GM19395 (cell line): Measurements from ENCODE around the gene BACE2.

Experiments
- ATAC-seq: cut with Tn5 transposase; IDR thresholded peaks from one replicate; pipeline ENCODE4 v1.9.1; 2021; ENCODE audit warnings: mild to moderate bottlenecking, moderate library complexity; ENCODE audit not compliant: unreplicated experiment

BACE2 gene

GRCh38 chr21:41147979-41148355 lies 20.0 kb upstream of the BACE2 start:
- no peak for ATAC-seq

- no peak for ATAC-seq
These were observed 19.2 kb upstream of the BACE2 start for GRCh38 chr21:41148798-41149197.

DNA sequence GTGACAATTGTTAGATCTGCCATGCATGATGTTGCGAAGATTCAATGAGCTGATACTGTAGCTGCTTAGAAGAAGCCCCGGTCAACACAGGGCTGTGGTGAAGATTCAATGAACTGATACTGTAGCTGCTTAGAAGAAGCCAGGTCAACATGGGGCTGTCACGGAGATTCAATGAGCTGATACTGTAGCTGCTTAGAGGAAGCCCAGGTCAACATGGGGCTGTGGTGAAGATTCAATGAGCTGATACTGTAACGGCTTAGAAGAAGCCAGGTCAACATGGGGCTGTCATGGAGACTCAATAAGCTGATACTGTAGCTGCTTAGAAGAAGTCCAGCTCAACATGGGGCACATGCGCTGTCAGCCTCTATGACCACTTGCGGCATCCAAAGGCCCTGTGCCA lies 18.8 kb upstream of the BACE2 start:
- ATAC-seq: no peak

- no peak for ATAC-seq
These were observed 15.8 kb upstream of the BACE2 start for GRCh38 chr21:41152147-41152546.

DNA sequence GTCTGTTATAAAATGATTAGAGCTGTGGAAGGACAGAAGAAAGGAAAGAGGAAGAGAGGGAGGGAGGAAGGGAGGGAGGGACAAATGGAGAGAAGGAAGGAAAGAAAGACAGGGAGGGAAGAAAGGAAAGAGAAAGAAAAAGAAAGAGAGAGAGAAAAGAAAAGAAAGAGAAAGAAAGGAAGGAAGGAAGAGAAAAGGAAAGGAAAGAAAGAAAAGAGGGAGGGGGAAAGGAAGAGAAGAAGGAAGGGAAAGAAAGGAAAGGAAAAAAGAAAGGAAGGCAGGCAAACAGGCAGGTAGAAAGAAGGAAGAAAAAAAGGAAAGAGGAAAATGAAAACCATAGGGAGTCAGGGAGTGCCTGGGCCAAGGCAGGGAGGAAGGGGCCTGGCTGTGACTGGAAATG lies 14.5 kb upstream of the BACE2 start:
- ATAC-seq: no peak

- no peak for ATAC-seq
These were observed 11.8 kb upstream of the BACE2 start for GRCh38 chr21:41156142-41156541.

DNA sequence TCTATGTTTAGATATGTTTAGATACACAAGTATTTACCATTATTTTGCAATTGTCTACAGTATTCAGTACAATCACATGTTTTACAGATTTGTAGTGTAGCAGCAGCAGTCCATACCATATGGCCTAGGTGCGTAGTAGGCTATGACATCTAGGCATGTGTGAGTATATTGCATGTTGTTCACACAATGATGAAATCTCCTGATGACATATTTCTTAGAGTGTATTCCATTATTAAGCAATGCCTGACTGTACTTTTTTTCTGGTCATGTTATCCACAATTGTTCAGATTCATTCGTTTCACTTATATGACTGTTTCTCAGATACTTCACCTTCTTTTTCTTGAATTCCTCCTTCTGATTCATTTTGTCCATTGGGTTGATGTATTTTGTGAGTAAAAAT lies 9.9 kb upstream of the BACE2 start:
- ATAC-seq: no peak

- ATAC-seq: no peak
These were observed 7.9 kb upstream of the BACE2 start for GRCh38 chr21:41160036-41160435.

GRCh38 chr21:41161428-41161827 lies 6.5 kb upstream of the BACE2 start:
- no peak for ATAC-seq

DNA sequence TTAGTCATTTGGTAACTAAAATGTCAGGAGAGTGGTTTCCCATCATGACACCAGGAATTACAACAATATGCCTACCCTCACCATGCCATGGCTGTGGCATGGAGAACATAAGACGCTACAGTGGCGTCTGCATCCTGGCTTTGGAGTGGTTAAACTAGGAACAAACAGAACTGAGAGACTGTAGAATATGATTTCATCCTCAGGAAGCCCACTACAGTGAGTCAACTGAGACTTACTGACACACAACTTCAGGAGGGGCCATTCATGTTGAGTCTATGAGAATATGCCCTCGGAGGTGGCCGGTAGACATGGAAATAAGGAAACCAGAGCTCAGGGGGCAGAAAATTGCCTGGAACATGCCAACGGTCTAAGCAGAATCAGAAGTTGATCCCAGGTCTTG lies 5.9 kb upstream of the BACE2 start:
- no peak for ATAC-seq

- ATAC-seq: no peak
These were observed 4.9 kb upstream of the BACE2 start for GRCh38 chr21:41163091-41163490.

DNA sequence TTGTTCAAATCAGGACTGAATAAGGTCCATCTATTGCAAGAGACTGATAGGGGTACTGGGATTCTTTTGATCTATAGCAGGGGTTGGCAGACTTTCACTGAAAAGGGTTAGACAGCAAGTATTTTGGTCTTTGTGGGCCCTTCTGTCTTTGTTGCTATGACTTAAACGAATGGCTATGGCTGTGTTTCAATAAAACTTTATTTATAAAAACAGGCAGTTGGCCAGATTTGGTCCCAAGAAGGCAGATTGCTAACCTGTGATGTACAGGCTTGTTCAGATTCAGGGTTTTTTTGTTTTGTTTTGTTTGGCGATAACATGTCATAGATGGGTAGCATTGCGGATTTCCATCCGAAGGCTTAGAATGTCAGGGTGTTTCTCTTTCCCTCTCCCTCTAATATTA lies 3.9 kb upstream of the BACE2 start:
- ATAC-seq: no peak

DNA sequence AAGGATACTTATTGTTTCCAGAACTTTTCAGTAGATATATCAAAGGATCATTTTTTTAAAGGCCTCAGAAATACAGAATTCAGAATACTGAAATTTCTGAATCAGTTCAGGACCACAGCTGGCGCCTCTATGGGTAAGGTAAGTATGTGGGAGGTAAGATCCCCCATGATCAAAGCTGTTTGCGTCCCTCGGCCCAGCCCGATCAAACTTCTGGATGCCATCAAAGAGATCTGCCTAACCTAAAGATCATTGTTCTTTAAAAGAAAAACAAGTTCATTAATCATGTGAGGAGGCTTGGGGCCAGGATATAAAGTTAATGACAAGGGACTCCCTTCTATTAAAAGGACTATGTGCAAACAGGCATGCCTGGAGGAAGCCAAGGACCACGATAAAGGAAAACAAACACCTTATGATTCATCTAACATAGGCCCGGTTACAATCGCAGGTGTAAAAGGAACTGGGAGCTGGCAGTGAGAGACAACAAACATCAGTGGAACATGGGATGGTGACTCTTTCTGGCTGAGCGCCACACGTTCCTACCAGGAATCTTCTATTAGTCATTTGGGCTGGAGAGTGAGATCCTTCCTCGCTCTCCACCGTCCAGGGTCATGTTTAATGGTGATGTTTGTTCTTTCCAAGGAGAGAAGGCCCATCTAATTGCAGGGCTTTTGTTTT lies 2.8 kb upstream of the BACE2 start:
- no peak for ATAC-seq

DNA sequence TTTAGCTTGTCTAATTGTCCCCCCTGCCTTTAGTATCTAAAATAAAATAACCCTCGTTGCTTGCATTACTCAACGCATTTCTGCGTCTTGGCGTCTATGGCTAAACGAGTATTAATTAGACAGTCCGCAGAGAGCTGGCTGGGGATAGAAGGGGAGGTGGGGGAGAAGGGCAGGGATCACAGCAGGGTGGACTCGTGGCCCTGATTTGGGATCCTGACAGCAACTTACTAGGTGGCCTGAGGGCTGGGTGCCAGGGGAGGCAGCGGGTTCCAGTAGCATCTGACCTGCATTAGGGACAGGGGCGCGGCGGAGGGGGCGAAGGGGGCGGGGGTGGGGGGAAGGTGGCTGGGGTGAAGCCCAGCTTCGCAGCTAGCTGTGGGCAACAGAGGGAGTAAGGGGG lies 1.1 kb upstream of the BACE2 start:
- no peak for ATAC-seq

DNA sequence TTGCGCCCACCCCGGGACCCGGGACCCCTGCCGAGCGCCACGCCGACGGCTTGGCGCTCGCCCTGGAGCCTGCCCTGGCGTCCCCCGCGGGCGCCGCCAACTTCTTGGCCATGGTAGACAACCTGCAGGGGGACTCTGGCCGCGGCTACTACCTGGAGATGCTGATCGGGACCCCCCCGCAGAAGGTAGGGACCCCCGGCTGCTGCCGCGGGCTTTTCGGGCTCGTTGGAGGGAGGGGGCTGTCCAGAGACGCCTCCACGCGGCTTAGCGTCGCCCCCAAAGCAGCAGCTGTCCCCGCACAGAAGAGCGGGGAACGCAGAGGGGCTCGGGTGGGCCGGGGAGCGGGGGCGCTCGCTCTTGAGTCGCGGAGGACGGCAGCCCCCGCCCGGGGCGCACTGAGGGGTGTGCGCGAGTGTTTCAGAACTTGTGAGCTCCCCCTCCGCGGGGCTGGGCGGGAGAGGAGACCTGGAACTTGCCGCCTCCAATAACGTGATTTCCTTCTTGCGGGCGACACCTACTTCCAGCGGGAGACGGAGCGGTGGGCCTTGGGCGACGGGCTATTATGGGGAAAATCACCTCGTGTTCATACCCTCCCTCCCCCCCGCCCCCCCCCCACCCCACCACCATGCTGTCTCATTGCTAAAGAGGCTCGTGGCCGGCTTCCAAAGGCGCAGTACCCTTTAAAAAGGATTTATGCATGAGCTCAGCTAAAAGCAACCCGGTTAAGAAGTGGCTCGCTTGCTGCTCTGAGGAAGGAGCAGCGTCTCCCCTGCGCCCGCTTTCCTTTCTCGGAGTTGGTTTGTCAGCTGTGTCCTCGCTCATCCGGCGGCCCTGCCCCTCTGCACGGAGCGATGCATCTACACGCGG lies 664 bp downstream of the BACE2 start:
- ATAC-seq: no peak

DNA sequence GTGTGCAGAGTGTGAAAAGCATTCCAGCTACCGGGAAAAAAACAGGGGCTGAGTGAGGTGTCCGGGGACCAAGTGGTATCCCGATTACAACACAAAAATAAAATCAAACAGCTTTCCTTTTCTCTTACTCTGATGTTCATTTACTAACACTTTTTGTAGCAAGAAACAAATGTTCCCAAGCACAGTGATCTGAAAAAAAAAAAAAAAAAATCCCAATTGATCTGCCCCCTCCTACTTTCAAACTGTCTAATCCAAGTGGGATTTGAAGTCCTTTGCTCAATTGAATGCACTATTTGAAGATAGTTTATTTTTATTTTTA lies 1.3 kb downstream of the BACE2 start:
- ATAC-seq: no peak

DNA sequence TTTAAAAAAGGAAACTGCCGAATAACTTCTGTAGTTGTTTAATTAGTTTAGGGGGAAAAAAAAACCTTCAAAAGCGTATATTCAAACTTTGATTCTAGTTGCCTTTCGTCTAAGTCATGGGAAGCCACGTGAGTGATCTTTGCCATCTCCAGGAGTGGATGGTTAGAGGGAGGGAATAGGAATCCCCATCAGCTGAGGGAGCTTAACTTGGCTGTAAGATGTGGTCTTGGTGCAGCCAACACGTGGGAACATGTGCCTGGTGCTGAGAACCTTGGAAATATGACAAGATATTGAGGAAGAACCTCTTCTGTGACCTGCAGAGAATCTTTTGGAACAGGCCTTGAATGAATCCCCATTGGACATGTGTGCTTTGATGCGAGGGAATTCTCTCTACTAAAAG lies 1.7 kb downstream of the BACE2 start:
- no peak for ATAC-seq

- no peak for ATAC-seq
These were observed 2.5 kb downstream of the BACE2 start for GRCh38 chr21:41170442-41170841.

DNA sequence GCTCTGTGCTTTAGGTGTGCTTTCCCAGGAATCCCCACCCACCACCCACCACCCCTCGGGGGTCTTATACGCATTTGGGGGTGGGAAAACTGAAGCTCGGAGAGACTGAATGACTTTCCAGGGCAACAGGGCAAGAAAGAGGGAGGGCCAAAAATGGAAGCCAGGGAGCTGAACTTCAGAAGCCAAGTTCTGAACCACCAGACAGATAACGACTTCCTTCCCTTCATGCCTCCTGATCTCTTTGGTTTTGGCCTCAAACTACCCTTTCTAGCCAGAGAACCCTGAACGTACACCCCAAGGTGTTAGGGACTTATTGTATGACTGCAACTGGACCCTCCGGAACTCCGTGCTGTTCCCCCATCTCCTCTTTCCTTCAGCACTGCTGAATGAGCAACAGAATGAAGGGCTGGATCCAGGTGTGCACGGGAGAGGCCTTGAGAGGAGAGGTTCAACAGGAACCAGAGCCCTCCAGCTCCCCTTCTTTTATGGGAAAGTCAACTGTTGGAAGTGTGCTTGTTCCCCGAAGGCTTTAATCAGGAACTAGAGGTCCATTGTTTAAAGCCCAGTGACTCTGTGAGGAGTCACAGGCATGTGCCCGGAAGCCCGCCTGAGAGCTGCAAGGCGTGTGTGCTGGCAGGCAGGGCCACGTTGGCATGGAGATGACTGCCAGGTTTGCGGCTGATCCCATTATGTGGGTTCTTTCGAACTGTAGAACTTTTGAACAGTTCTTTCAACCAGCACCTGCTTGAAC lies 3.1 kb downstream of the BACE2 start:
- ATAC-seq: no peak

DNA sequence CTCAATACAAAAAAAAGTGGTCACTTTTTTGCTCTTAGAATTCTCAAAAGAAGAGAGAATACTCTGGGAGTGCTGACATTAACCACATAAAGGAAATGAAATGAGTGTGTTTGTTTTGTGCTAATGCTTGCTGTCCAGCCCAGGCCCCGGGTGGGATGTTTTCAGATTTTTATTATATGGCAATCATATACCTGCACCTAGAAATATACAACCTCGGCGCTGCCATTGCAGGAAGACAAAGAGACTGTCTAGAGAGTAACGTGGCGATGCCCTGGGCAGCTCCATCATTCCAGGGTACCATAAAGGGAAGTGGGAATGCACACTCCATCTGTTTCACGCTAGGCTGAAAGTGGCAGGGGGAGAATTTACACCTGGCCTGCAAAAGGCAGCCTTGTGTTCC lies 7.1 kb downstream of the BACE2 start:
- no peak for ATAC-seq

GRCh38 chr21:41176846-41177245 lies 8.9 kb downstream of the BACE2 start:
- ATAC-seq: no peak

DNA sequence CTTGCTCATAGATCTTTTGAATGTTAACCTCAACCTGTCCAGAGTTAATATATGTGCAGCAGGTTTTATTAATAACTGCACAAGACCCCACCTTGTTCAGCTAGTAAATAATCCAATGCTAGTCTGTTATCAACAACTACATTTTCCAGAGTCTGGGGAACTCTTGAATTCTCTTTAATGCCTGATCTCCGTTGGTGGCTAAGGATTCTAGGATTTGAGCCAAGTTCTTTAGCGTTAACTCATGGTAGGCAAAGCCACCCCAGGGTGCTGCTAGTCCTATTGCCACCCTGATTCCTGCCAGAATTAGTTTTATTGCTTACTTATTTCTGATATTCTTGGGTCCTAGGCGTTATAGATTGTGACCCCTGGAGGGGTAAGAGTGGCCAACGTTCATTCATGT lies 12.8 kb downstream of the BACE2 start:
- ATAC-seq: no peak
